HL-60 (cell line): ENCODE measurements around the gene TGM5.
A peak's percentile ranks its signal among the peaks of the same experiment; 100 is the strongest.

Experiments used
- DNase-seq, 2 experiments: peaks; one replicate each; pipeline ENCODE4 v3.0.0-alpha.2; 2010 to 2020; ENCODE audit warnings: low read depth in 1 of 2, low spot score in 1 of 2
- H3K27ac ChIP-seq: fragments of 250-450 bp; sonication (Bioruptor Pico); replicated peaks from 2 replicates; pipeline ENCODE4 v1.5.1; 2020; ENCODE audit warnings: mild to moderate bottlenecking, moderate library complexity
- H3K27me3 ChIP-seq: fragments of 250-450 bp; sonication (Bioruptor Pico); 2 replicates; pipeline ENCODE4 v1.5.1; 2021; ENCODE audit warnings: mild to moderate bottlenecking, moderate library complexity; ENCODE audit not compliant: insufficient read depth, poor library complexity, severe bottlenecking
- H3K4me3 ChIP-seq: replicated peaks from 2 replicates; pipeline ENCODE4 v1.5.1; 2011; ENCODE audit warnings: mild to moderate bottlenecking, control low read depth, low read length; ENCODE audit not compliant: insufficient read depth
- CTCF ChIP-seq: IDR thresholded peaks from one replicate; pipeline ENCODE4 v1.5.1; 2011; ENCODE audit warnings: low read length, control low read depth, inconsistent platforms; ENCODE audit not compliant: insufficient read depth
- GABPA ChIP-seq: IDR thresholded peaks from 2 replicates; pipeline ENCODE4 v1.6.1; 2012; ENCODE audit warnings: low read depth
- POLR2AphosphoS5 ChIP-seq: IDR thresholded peaks from 2 replicates; pipeline ENCODE4 v1.6.1; 2012; ENCODE audit warnings: low read depth
- REST ChIP-seq: IDR thresholded peaks from 2 replicates; pipeline ENCODE4 v1.6.1; 2012; ENCODE audit warnings: low read depth; ENCODE audit not compliant: insufficient replicate concordance
- SPI1 ChIP-seq: IDR thresholded peaks from 2 replicates; pipeline ENCODE4 v1.6.1; 2012; ENCODE audit warnings: low read depth, mild to moderate bottlenecking, borderline replicate concordance

Gene TGM5

GRCh38 chr15:43238671-43239131 lies 28.0 kb downstream of the TGM5 start:
- peak overlapping the region; percentile 19; the same call in 1 of the 2 replicates for H3K4me3 ChIP-seq
- H3K27ac ChIP-seq: peak overlapping the region; percentile 87
- peak in 1 of 2 experiments; percentile 33 for DNase-seq
- peak; percentile 53; the same call in 1 of the 2 replicates for TF ChIP-seq SPI1
- TF ChIP-seq POLR2AphosphoS5: no peak
- H3K27me3 ChIP-seq: no peaks in the 10 kb centered on the region

GRCh38 chr15:43237842-43238470 lies 28.8 kb downstream of the TGM5 start:
- DNase-seq: no peak
- Histone ChIP-seq H3K27ac (peak overlapping the region; percentile 87), H3K27me3 (no peaks in the 10 kb centered on the region), H3K4me3 (peak overlapping the region; percentile 19)
- TF ChIP-seq POLR2AphosphoS5 (no peak), SPI1 (no peak), CTCF (no peak), GABPA (no peak), REST (no peak)

GRCh38 chr15:43235536-43235935 lies 31.2 kb downstream of the TGM5 start:
- DNase-seq: no peak
- no peak overlapping the region for H3K4me3 ChIP-seq
- TF ChIP-seq GABPA (no peak), CTCF (no peak), SPI1 (no peak), REST (no peak), POLR2AphosphoS5 (no peak)
- H3K27me3 ChIP-seq: no peaks in the 10 kb centered on the region
- H3K27ac ChIP-seq: no peak overlapping the region

GRCh38 chr15:43232289-43232874 lies 34.3 kb downstream of the TGM5 start:
- Histone ChIP-seq H3K27me3 (no peaks in the 10 kb centered on the region), H3K4me3 (no peak overlapping the region), H3K27ac (no peak overlapping the region)
- DNase-seq: no peak
- no peak for TF ChIP-seq GABPA
- no peak for TF ChIP-seq CTCF
- TF ChIP-seq SPI1: no peak
- no peak for TF ChIP-seq POLR2AphosphoS5
- no peak for TF ChIP-seq REST
